IPS-18a (cell line): ENCODE results near the gene UBL3.

Experiments
- H3K27ac ChIP-seq: one replicate; pipeline ENCODE4 v1.5.1; 2013; ENCODE audit warnings: low read length
- H3K27me3 ChIP-seq: one replicate; pipeline ENCODE4 v1.6.1; 2013; ENCODE audit warnings: mild to moderate bottlenecking, low read length; ENCODE audit not compliant: control insufficient read depth, insufficient read depth
- H3K36me3 ChIP-seq: one replicate; pipeline ENCODE4 v1.6.1; 2013; ENCODE audit warnings: low read depth, low read length; ENCODE audit not compliant: control insufficient read depth
- H3K4me1 ChIP-seq: one replicate; pipeline ENCODE4 v1.6.1; 2013; ENCODE audit warnings: low read depth, low read length; ENCODE audit not compliant: control insufficient read depth
- H3K4me3 ChIP-seq: one replicate; pipeline ENCODE4 v1.5.1; 2013; ENCODE audit warnings: low read length
- H3K9ac ChIP-seq: one replicate; pipeline ENCODE4 v1.6.1; 2013; ENCODE audit warnings: mild to moderate bottlenecking, low read length, moderate library complexity
- H3K9me3 ChIP-seq: one replicate; pipeline ENCODE4 v1.6.1; 2013; ENCODE audit warnings: low read depth, low read length; ENCODE audit not compliant: control insufficient read depth

Gene UBL3

DNA sequence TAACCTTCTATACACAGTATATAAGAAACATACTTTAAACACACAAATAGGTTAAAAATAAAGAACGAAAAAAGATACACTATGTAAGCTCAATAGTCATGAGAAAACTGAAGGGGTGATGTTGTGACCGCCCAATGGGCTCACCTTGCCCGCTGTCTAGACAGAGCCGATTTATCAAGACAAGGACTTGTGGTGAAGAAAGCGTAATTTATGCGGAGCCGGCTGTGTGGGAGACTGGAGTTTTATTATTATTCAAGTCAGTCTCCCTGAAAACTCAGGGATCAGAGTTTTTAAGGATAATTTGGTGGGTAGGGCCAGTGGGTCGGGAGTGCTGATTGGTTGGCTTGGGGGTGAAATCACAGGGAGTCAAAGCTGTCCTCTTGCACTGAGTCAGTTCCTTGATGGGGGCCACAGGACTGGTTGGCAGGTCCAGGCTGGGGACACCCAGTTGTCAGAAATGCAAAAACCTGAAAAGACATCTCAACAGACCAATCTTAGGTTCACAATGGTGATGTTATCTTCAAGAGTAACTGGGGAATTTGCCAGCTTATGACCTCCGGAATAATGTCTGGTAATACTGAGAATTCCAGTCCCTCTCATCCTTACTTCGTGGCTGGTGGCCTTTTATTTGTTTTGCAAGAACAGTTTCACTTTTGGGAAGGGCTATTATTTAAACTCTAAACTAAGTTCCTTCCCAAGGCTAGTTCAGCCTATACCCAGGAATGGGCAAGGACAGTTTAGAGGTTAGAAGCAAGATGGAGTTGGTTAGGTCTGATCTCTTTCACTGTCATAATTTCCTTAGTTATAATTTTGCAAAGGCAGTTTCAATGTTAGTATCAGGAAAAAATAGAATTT is 96.6 kb downstream of the UBL3 start:
- H3K4me3 ChIP-seq: no peak overlapping the region
- peak overlapping the region; percentile 38 for H3K27ac ChIP-seq
- H3K9me3 ChIP-seq: no peaks in the 10 kb centered on the region
- peaks cover 9% of the 10 kb centered on the region for H3K4me1 ChIP-seq
- H3K9ac ChIP-seq: no peak overlapping the region
- H3K27me3 ChIP-seq: no peaks in the 10 kb centered on the region
- H3K36me3 ChIP-seq: no peaks in the 10 kb centered on the region

GRCh38 chr13:29752175-29752574 is 98.2 kb downstream of the UBL3 start:
- Histone ChIP-seq H3K9me3 (no peaks in the 10 kb centered on the region), H3K27me3 (no peaks in the 10 kb centered on the region), H3K27ac (no peak overlapping the region), H3K4me3 (no peak overlapping the region), H3K9ac (no peak overlapping the region), H3K36me3 (no peaks in the 10 kb centered on the region), H3K4me1 (peaks cover 9% of the 10 kb centered on the region)

DNA sequence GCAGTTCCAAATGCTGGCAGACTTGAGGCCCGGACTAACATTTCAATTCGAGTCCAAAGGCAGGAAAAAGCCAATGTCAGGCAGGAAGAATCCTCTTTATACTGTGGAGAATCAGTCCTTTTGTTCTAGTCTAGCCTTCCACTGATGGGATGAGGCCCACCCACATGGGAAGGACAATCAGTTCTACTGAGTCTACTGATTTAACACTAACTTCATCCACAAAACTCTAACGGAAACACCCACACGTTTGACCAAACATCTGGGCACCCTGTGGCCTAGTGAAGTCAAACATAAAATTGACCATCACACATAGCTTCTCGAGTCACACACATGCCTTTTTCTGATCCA is 100.3 kb downstream of the UBL3 start:
- no peaks in the 10 kb centered on the region for H3K27me3 ChIP-seq
- H3K27ac ChIP-seq: no peak overlapping the region
- peaks cover 9% of the 10 kb centered on the region for H3K4me1 ChIP-seq
- no peaks in the 10 kb centered on the region for H3K9me3 ChIP-seq
- H3K9ac ChIP-seq: no peak overlapping the region
- H3K4me3 ChIP-seq: no peak overlapping the region
- H3K36me3 ChIP-seq: no peaks in the 10 kb centered on the region

DNA sequence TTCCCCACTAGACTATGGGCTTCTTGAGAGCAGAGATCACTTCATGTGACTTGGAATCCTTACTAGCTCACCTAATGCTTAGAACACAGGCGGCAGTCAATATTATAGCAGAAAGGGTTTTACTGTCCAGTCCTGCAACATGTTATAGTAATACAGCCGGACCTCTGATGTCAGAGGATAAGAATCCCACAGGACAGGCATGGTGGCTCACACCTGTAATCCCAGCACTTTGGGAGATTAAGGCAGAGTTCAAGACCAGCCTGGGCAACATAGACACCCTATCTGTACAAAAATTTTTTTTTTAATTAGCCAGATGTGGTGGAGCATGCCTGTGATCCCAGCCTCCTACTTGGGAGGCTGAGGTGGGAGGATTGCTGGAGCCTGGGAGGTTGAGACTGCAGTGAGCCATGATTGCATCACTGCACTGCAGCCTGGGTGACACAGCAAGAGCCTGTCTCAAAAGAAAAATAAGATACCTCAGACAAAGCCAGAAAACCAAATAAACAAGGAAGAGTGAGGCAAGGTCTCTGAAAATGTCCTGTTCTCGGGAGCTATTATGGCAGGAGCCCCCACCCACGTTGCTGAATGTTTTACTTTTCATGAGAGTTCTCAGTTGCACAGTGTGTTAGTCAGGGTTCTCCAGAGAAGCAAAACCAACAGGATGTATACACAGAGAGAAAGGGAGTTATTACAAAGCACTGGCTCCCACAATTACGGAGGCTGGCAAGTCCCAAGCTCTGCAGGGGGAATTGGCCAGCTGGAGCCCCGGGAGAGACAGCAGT is 100.8 kb downstream of the UBL3 start:
- H3K9me3 ChIP-seq: no peaks in the 10 kb centered on the region
- H3K36me3 ChIP-seq: no peaks in the 10 kb centered on the region
- H3K9ac ChIP-seq: no peak overlapping the region
- H3K27ac ChIP-seq: no peak overlapping the region
- H3K4me3 ChIP-seq: no peak overlapping the region
- H3K27me3 ChIP-seq: no peaks in the 10 kb centered on the region
- H3K4me1 ChIP-seq: peaks cover 9% of the 10 kb centered on the region

GRCh38 chr13:29748097-29748496 is 102.3 kb downstream of the UBL3 start:
- no peaks in the 10 kb centered on the region for H3K36me3 ChIP-seq
- no peaks in the 10 kb centered on the region for H3K4me1 ChIP-seq
- no peak overlapping the region for H3K27ac ChIP-seq
- no peaks in the 10 kb centered on the region for H3K9me3 ChIP-seq
- H3K4me3 ChIP-seq: no peak overlapping the region
- no peak overlapping the region for H3K9ac ChIP-seq
- H3K27me3 ChIP-seq: no peaks in the 10 kb centered on the region

DNA sequence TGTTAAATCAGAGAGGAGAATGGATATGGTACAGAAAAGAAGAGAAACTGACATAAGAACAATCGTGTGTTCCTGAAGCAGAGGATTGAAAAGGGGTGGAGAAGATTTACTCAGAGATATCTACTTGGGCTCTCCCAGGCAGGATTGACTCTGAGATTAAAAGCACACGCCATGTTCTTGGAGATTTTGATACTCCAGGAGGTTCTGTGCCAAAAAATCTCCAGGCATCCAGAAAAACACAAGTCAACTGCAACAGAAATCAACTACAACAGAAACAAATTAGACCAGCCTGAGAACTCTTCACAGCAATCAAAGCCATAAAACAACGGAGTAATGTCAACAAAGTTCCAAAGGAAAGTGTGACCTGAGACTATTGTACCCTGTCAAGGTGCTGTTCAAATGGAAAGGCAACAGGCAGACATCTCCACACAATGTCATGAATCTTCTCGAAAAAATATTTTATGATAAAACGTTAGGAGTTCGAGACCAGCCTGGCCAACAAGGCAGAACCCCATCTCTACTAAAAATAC is 104.2 kb downstream of the UBL3 start:
- Histone ChIP-seq H3K4me1 (no peaks in the 10 kb centered on the region), H3K9ac (no peak overlapping the region), H3K27me3 (no peaks in the 10 kb centered on the region), H3K4me3 (no peak overlapping the region), H3K9me3 (no peaks in the 10 kb centered on the region), H3K27ac (no peak overlapping the region), H3K36me3 (no peaks in the 10 kb centered on the region)

- no peaks in the 10 kb centered on the region for H3K27me3 ChIP-seq
- H3K4me3 ChIP-seq: no peak overlapping the region
- no peak overlapping the region for H3K9ac ChIP-seq
- no peaks in the 10 kb centered on the region for H3K4me1 ChIP-seq
- H3K36me3 ChIP-seq: no peaks in the 10 kb centered on the region
- no peaks in the 10 kb centered on the region for H3K9me3 ChIP-seq
- no peak overlapping the region for H3K27ac ChIP-seq
These were observed 104.7 kb downstream of the UBL3 start for GRCh38 chr13:29745704-29746103.

- Histone ChIP-seq H3K27me3 (no peaks in the 10 kb centered on the region), H3K9me3 (no peaks in the 10 kb centered on the region), H3K4me3 (no peak overlapping the region), H3K27ac (no peak overlapping the region), H3K4me1 (no peaks in the 10 kb centered on the region), H3K9ac (no peak overlapping the region), H3K36me3 (no peaks in the 10 kb centered on the region)
These were observed 107.1 kb downstream of the UBL3 start for GRCh38 chr13:29743201-29743786.

GRCh38 chr13:29740961-29741360 is 109.5 kb downstream of the UBL3 start:
- Histone ChIP-seq H3K27me3 (no peaks in the 10 kb centered on the region), H3K4me3 (no peak overlapping the region), H3K36me3 (no peaks in the 10 kb centered on the region), H3K9ac (no peak overlapping the region), H3K4me1 (no peaks in the 10 kb centered on the region), H3K9me3 (no peaks in the 10 kb centered on the region), H3K27ac (no peak overlapping the region)

- H3K27me3 ChIP-seq: no peaks in the 10 kb centered on the region
- H3K9me3 ChIP-seq: no peaks in the 10 kb centered on the region
- no peak overlapping the region for H3K27ac ChIP-seq
- no peak overlapping the region for H3K9ac ChIP-seq
- H3K4me3 ChIP-seq: no peak overlapping the region
- no peaks in the 10 kb centered on the region for H3K4me1 ChIP-seq
- no peaks in the 10 kb centered on the region for H3K36me3 ChIP-seq
These were observed 113.4 kb downstream of the UBL3 start for GRCh38 chr13:29737061-29737460.

GRCh38 chr13:29733147-29733611 is 117.2 kb downstream of the UBL3 start:
- no peak overlapping the region for H3K9ac ChIP-seq

More at GRCh38 chr13:29733147-29733611, 117.2 kb downstream of the UBL3 start:
- Histone ChIP-seq H3K4me1 (no peaks in the 10 kb centered on the region), H3K27me3 (no peaks in the 10 kb centered on the region), H3K9me3 (no peaks in the 10 kb centered on the region), H3K27ac (no peak overlapping the region), H3K36me3 (no peaks in the 10 kb centered on the region), H3K4me3 (no peak overlapping the region)
